Muscle of arm (tissue), 12 donors: ENCODE data around the gene KLF16. TPM values are rescaled to one million over a fixed set of nuclear protein-coding genes. Genes with fewer than 3 reads are reported as not detected.

ENCODE experiments used
- DNase-seq: peaks from one replicate; pipeline ENCODE4 v3.0.0-alpha.2; 2013
- polyA plus RNA-seq, 12 donors: library from polyadenylated mRNA; unstranded; fragments of 120-200 nt; gene quantifications; one replicate each; pipeline ENCODE4 v1.2.1, GENCODE V29; 2013; ENCODE audit not compliant: insufficient read length in 12 of 12

Gene KLF16
- polyA plus RNA-seq, 12 donors, result 6.1 to 16.4 (median 8.1) TPM; not detected in 1

GRCh38 chr19:1826557-1827521 is 36.5 kb downstream of the KLF16 start:
- no peak for DNase-seq

- DNase-seq, result peak; percentile 76
These were observed 37.3 kb downstream of the KLF16 start for GRCh38 chr19:1825909-1826556.

GRCh38 chr19:1824252-1824622 is 39.1 kb downstream of the KLF16 start:
- DNase-seq, result no peak

GRCh38 chr19:1823539-1824251 is 39.7 kb downstream of the KLF16 start:
- DNase-seq, result no peak

GRCh38 chr19:1823020-1823419 is 40.4 kb downstream of the KLF16 start:
- DNase-seq, result no peak

- no peak for DNase-seq
These were observed 41.2 kb downstream of the KLF16 start for GRCh38 chr19:1822210-1822609.

- no peak for DNase-seq
These were observed 43.8 kb downstream of the KLF16 start for GRCh38 chr19:1819341-1820255.

GRCh38 chr19:1818549-1819195 is 44.7 kb downstream of the KLF16 start:
- no peak for DNase-seq

- DNase-seq, result no peak
These were observed 45.7 kb downstream of the KLF16 start for GRCh38 chr19:1817553-1818179.

- DNase-seq, result no peak
These were observed 46.7 kb downstream of the KLF16 start for GRCh38 chr19:1816530-1817298.

- no peak for DNase-seq
These were observed 47.5 kb downstream of the KLF16 start for GRCh38 chr19:1815605-1816529.

- DNase-seq, result no peak
These were observed 48.4 kb downstream of the KLF16 start for GRCh38 chr19:1814833-1815604.

GRCh38 chr19:1814391-1814790 is 49.0 kb downstream of the KLF16 start:
- no peak for DNase-seq

- no peak for DNase-seq
These were observed 49.9 kb downstream of the KLF16 start for GRCh38 chr19:1813192-1814182.

GRCh38 chr19:1812426-1813191 is 50.8 kb downstream of the KLF16 start:
- DNase-seq, result peak; percentile 85
